Fibroblast of lung (primary cell): ENCODE data around the gene RXRA. TPM values are rescaled to one million over a fixed set of nuclear protein-coding genes. Genes with fewer than 3 reads are reported as not detected.
A peak's percentile ranks its signal among the peaks of the same experiment; 100 is the strongest.

Experiments used
- DNase-seq, 2 donors: peaks; one replicate each; pipeline versions ENCODE4 v3.0.0 to v3.0.0-alpha.2; 2010; ENCODE audit warnings: low read depth in 2 of 2
- H2AFZ ChIP-seq: 2 replicates; pipeline ENCODE4 v1.5.1; 2012; ENCODE audit warnings: low read length, control low read depth, inconsistent platforms
- H3K27ac ChIP-seq: 2 replicates; pipeline ENCODE4 v1.5.1; 2011; ENCODE audit warnings: low read length, control low read depth; ENCODE audit not compliant: insufficient read depth
- H3K27me3 ChIP-seq: 2 replicates; pipeline ENCODE4 v1.5.1; 2011; ENCODE audit warnings: mild to moderate bottlenecking, low read length; ENCODE audit not compliant: control insufficient read depth, insufficient read depth
- H3K36me3 ChIP-seq: 2 replicates; pipeline ENCODE4 v1.5.1; 2011; ENCODE audit warnings: low read length; ENCODE audit not compliant: control insufficient read depth, insufficient read depth
- H3K4me1 ChIP-seq: 2 replicates; pipeline ENCODE4 v1.5.1; 2011; ENCODE audit warnings: low read length; ENCODE audit not compliant: control insufficient read depth, insufficient read depth; ENCODE audit errors: extremely low read depth
- H3K4me2 ChIP-seq: 2 replicates; pipeline ENCODE4 v1.5.1; 2011; ENCODE audit warnings: low read length, control low read depth; ENCODE audit not compliant: insufficient read depth; ENCODE audit errors: extremely low read depth
- H3K4me3 ChIP-seq, 4 experiments: fragments of 200-600 bp in 1 of 4; sonication (generic) in 1 of 4; replicated peaks in 1 of 4; 2 replicates each; pipeline ENCODE4 v1.5.1; 2011 to 2016; ENCODE audit warnings: low read length in 4 of 4, low read depth in 3 of 4, mild to moderate bottlenecking in 3 of 4, control low read depth in 2 of 4, inconsistent platforms in 1 of 4, mixed read lengths in 1 of 4; ENCODE audit not compliant: insufficient read depth in 1 of 4; ENCODE audit errors: control extremely low read depth in 1 of 4
- H3K79me2 ChIP-seq: 2 replicates; pipeline ENCODE4 v1.5.1; 2012; ENCODE audit warnings: mild to moderate bottlenecking, low read length, inconsistent platforms; ENCODE audit not compliant: control insufficient read depth, insufficient read depth
- H3K9ac ChIP-seq: 2 replicates; pipeline ENCODE4 v1.5.1; 2011; ENCODE audit warnings: mild to moderate bottlenecking, low read length, control low read depth; ENCODE audit not compliant: insufficient read depth
- H3K9me3 ChIP-seq: 2 replicates; pipeline ENCODE4 v1.5.1; 2012; ENCODE audit warnings: low read depth, low read length; ENCODE audit not compliant: control insufficient read depth, insufficient read depth
- H4K20me1 ChIP-seq: 2 replicates; pipeline ENCODE4 v1.5.1; 2011; ENCODE audit warnings: low read length; ENCODE audit not compliant: control insufficient read depth, insufficient read depth; ENCODE audit errors: extremely low read depth
- EZH2 ChIP-seq: IDR thresholded peaks from 2 replicates; pipeline ENCODE4 v1.5.1; 2012; ENCODE audit warnings: low read length, control low read depth, mild to moderate bottlenecking; ENCODE audit errors: missing control alignments
- polyA plus RNA-seq, 2 donors: library from polyadenylated mRNA; depleted of rRNA in 1 of 2; stranded (reverse) in 1 of 2; unstranded in 1 of 2; fragments of >200 nt; gene quantifications; 2 replicates each; pipeline ENCODE4 v1.2.1, GENCODE V29; 2011 to 2012; ENCODE audit warnings: missing spikeins in 1 of 2
- total RNA-seq: library from RNA; depleted of rRNA; stranded (reverse); fragments of >200 nt; gene quantifications from 2 replicates; pipeline ENCODE4 v1.2.1, GENCODE V29; 2014
- TF ChIP-seq, protein P1 (sequence below), 2 donors: IDR thresholded peaks in 1 of 2; conservative IDR thresholded peaks in 1 of 2; 1 replicate in 1 of 2; 2 replicates in 1 of 2; pipeline ENCODE4 v1.5.1; 2011 to 2012; ENCODE audit warnings: low read length in 2 of 2, control low read depth in 1 of 2, inconsistent platforms in 1 of 2, low read depth in 1 of 2, mild to moderate bottlenecking in 1 of 2

Gene RXRA
- total and polyA plus RNA-seq, 2 donors (not counting 1 experiment from before 2014, with no cell fraction given): 13.3 to 14.9 TPM

DNA sequence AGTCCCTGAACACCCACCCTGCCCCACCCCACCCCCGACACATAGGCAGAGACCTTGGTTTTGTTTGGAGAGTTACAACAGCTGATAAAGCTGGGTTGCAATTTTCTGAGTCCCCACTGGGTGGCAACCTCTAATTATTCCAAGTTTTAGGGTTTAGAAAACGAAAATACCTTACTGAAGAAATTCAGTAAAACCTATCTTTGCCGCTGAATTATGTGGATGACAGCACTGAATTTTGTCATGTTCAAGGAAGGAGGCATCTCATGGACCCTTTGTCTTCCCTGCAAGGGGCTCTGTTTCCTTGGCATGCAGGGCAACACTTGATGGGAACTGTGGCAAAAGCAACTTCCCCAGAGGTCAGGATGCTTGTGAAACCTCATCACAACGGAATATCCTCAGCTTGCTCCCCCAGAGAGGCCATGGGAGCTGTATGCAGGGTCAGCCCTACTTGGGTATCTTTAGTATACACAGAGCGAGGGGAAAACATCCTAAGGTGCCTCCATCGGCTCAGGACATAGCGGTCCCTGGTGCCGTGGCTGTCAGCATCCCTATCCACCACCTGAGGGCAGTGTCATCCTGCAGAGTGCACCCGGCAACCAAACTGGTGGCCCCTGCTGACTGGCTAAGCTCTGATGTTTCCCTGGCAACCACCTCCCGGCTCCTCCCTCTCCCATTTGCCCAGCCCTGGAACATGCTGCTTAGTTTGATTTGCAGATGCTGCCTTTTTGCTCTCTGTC is 123.1 kb downstream of the RXRA start:
- TF ChIP-seq, protein P1, sequence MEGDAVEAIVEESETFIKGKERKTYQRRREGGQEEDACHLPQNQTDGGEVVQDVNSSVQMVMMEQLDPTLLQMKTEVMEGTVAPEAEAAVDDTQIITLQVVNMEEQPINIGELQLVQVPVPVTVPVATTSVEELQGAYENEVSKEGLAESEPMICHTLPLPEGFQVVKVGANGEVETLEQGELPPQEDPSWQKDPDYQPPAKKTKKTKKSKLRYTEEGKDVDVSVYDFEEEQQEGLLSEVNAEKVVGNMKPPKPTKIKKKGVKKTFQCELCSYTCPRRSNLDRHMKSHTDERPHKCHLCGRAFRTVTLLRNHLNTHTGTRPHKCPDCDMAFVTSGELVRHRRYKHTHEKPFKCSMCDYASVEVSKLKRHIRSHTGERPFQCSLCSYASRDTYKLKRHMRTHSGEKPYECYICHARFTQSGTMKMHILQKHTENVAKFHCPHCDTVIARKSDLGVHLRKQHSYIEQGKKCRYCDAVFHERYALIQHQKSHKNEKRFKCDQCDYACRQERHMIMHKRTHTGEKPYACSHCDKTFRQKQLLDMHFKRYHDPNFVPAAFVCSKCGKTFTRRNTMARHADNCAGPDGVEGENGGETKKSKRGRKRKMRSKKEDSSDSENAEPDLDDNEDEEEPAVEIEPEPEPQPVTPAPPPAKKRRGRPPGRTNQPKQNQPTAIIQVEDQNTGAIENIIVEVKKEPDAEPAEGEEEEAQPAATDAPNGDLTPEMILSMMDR (conservative IDR thresholded peaks at IDR 0.05 in 1 of 2, IDR thresholded peaks at IDR 0.05 in 1 of 2; ENCODE audit: low read depth in 1 of 2, low read length in 2 of 2): peak; percentile 87 to 95
- no peak for TF ChIP-seq EZH2
- Histone ChIP-seq H3K79me2 (no peaks in the 10 kb centered on the region), H3K4me2 (peak overlapping the region; percentile 59), H3K4me1 (peaks cover 4% of the 10 kb centered on the region), H3K27ac (no peak overlapping the region), H4K20me1 (no peaks in the 10 kb centered on the region), H3K9me3 (no peaks in the 10 kb centered on the region), H3K9ac (no peak overlapping the region), H3K4me3 (peak overlapping the region in 1 of 4 experiments; percentile 48), H2AFZ (no peak overlapping the region), H3K27me3 (no peaks in the 10 kb centered on the region), H3K36me3 (no peaks in the 10 kb centered on the region)
- DNase-seq: peak; percentile 90 to 96

DNA sequence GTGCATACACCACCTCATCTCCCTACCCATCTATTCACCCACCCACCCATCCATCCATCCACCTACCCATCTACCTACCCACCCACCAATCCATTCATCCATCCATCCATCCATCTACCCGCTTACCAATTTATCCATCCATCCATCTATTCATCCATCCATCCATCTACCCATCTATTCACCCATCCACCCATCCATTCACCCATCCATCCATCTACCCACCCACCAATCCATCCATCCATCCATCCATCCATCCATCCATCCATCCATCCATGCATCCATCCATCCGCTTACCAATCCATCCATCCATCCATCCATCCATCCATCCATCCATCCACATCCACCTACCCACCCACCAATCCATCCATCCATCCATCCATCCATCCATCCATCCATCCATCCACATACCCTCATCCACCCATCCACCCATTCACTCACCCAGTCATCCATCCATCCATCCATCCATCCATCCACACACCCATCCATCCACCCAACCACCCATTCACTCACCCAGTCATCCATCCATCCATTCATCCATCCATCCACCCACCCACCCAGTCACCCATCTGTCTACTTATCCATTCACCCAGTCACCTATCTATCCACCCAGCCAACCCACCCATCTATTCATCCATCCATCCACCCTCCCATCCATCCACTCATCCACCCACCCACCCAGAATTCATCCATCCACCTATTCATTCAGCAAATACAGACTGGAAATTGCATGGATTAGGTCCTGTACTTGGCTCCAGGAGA is 125.6 kb downstream of the RXRA start:
- no peak overlapping the region for H3K4me3 ChIP-seq
- no peak overlapping the region for H3K9ac ChIP-seq
- no peaks in the 10 kb centered on the region for H3K36me3 ChIP-seq
- no peaks in the 10 kb centered on the region for H4K20me1 ChIP-seq
- H3K4me1 ChIP-seq: peaks cover 14% of the 10 kb centered on the region
- H2AFZ ChIP-seq: no peak overlapping the region
- no peak overlapping the region for H3K27ac ChIP-seq
- no peaks in the 10 kb centered on the region for H3K79me2 ChIP-seq
- DNase-seq: no peak
- TF ChIP-seq EZH2: no peak
- TF ChIP-seq, protein P1 (conservative IDR thresholded peaks at IDR 0.05 in 1 of 2, IDR thresholded peaks at IDR 0.05 in 1 of 2; ENCODE audit: low read depth in 1 of 2, low read length in 2 of 2): no peak
- H3K9me3 ChIP-seq: no peaks in the 10 kb centered on the region
- no peak overlapping the region for H3K4me2 ChIP-seq
- H3K27me3 ChIP-seq: no peaks in the 10 kb centered on the region

DNA sequence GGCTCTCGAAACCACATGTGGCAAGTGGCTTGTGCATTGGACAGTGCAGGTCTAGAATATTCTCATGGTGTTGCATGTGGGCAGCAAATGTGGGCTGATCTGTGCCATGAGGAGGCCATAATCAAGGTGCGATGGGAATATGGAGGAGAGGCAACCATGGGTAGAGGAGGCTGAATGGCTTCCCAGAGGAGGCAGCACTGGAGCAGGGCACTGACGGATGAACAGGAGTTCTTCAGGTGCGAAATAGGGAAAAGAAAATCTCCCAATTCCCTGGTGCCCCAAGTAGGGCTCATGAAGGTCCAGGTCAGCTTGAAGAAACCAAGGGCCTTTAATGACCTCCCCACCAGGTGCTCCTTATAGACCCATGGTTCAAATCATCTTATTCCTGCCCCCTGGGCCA is 126.5 kb downstream of the RXRA start:
- Histone ChIP-seq H3K27ac (no peak overlapping the region), H3K4me1 (peaks cover 17% of the 10 kb centered on the region), H3K79me2 (no peaks in the 10 kb centered on the region), H3K4me3 (no peak overlapping the region), H3K9me3 (no peaks in the 10 kb centered on the region), H4K20me1 (no peaks in the 10 kb centered on the region), H3K9ac (no peak overlapping the region), H2AFZ (no peak overlapping the region), H3K4me2 (no peak overlapping the region), H3K27me3 (no peaks in the 10 kb centered on the region), H3K36me3 (no peaks in the 10 kb centered on the region)
- no peak for TF ChIP-seq EZH2
- TF ChIP-seq, protein P1 (conservative IDR thresholded peaks at IDR 0.05 in 1 of 2, IDR thresholded peaks at IDR 0.05 in 1 of 2; ENCODE audit: low read depth in 1 of 2, low read length in 2 of 2): no peak
- no peak for DNase-seq
